ENCODE measurements around the gene TNRC18.
A peak's percentile ranks its signal among the peaks of the same experiment; 100 is the strongest.

Gene TNRC18

DNA sequence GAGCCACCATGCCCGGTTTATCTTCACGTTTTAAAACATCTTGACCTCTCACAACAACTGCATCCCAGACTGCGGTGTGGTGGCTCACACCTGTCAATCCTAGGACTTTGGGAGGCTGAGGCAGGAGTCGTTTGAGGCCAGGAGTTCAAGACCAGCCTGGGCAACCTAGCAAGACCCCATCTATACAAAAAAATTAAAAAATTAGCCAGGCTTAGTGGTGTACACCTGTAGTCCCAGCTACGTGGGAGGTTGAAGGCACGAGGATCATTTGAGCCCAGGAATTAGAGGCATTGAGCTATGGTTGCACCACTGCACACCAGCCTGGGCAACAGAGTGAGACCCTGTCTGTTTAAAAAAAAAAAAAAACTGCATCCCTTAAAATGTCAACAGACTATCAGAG lies 20.2 kb downstream of the TNRC18 start:
- DNase-seq, result no peak

DNA sequence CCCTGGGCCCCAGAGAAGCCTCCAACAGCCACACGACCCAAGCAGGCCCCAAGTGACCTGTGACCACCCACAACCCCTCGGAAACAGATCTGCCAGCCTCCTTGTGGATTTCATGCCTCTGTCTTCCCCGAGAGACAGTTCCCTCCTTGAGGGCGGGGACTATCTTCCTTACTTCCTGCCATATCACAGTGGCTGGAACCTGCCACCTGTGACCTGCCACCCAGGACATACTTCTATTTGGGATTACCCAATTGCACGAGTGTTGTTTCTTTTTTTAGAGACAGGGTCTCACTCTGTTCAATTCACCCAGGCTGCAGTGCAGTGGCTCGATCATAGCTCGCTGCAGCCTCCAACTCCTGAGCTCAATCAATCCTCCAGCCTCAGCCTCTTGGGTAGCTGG lies 25.9 kb downstream of the TNRC18 start:
- DNase-seq, result no peak

DNA sequence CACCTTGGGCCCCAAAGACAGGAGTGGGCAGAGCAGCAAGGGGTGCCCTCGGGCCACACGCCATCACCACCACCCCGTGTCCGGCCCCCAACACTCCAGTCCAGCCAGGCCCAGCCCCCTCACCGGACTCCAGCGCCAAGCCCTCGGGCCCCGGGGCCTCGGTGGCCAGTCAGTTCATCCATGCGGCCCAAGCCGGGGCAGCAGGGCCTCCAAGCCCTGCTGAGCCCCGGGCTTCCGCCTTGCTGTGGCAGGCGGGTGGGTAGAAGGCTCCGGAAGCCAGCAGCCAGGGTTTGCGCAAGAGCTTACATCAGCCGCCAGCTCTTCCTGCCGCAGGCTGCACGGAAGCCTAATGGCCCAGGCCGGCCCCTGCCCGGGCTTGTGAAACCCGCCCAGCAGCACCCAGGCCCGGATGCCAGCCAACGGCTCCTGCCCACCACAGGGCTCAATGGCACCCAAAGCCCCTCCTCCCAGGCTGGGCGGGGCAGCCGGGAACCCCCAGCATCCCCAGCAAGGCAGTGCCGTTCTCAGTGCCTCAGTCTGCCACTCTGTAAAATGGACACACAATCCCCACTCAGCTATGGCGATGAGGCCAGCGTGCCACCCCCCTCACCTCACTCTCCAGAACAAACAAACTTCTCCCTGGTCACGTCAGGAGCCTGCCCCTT lies 26.5 kb downstream of the TNRC18 start:
- DNase-seq, result peak; percentile 92

DNA sequence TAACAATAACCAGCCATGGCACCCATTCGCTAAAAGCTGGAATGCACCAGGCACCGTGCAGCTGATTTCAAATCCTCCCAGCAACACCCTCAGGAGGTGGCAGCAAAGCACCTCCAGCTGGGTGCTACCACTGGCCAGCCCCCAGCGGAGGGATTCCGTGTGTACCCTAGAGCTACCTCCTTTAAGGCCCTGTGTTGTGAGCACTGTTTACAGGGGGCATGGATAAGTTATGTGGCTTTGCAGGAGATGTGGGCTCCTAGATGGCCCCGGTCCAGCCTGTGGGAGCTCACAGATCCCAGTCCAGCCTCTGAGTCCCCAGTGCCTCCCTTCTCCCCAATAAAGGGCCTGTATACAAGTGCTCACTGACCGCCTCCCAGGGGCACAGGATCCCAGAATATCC lies 27.1 kb downstream of the TNRC18 start:
- peak; percentile 82 for DNase-seq

DNA sequence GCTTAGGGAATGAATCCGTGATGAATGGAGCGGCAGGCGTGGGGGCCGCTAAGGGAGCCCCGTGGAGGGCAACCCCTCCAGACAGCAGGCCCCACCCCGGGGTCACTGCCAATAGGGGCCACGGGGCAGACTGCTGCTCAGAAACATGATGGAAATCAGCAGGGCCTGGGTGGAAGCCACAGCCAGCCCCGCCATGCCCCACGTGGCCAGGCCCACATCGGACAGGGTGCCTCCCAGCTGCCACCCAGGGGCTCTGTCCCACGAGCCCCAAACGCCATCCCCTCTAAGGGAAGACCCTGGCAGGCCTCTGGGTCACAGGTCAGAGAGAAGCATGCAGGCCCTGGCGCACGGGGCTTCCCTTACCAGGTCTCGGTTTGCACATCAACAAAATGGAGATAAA lies 28.4 kb downstream of the TNRC18 start:
- no peak for DNase-seq

DNA sequence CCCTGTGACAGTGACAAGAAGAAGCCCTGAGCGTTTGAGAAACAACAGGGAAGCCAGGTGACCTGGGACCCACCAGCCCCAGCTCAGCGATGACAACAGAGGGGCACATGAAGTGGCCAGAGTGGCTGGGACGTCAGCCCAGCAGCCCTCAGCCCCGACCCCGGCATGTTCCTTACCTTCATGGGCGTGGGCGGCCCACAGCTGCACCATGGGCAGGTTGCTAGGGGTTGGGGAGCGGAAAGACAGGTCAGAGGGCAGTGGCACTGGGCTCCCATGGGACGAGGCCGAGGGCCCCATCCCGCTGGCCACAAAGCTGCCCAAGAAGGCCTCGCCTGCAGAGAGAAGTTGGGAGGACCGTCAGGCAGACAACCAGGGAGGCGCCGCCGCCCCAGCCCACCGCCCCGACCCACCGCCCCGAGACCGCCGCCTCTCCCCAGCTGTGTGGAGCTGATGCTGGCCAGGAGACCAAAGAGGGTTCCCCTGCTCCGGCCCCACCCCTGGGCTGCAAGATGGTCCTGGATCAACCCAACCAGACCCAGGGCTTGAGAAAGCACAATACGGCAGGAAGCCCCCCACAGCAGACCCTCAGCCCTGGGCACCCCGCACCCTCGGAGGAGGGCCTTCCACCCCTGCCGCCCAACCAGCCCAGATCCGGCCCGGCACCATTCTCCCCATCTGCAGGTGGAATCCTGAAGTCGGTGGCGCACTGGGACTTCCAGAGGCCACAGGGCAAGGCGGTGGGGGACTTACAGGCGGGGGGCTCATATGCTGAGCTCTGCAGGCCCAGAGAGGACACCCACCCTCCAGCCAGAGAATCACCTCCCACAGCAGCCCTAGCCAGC lies 29.1 kb downstream of the TNRC18 start:
- no peak for DNase-seq

DNA sequence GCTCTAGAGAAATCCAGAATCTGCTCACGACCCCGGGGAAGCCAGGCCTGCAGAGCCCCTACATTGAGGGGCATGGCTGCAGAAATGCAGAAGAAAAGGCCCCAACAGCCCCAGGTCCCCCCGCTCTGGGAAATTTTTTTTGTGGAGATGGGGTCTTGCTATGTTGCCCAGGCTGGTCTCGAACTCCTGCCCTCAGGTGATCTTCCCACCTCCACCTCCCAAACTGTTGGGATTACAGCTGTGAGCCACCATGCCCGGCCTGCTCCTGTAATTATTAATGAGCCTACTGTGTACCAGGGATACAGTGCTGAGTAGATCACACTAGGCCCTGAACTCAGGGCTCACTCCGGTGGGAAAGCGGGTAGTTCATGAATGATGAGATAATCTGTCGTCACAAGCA lies 29.9 kb downstream of the TNRC18 start:
- no peak for DNase-seq

DNA sequence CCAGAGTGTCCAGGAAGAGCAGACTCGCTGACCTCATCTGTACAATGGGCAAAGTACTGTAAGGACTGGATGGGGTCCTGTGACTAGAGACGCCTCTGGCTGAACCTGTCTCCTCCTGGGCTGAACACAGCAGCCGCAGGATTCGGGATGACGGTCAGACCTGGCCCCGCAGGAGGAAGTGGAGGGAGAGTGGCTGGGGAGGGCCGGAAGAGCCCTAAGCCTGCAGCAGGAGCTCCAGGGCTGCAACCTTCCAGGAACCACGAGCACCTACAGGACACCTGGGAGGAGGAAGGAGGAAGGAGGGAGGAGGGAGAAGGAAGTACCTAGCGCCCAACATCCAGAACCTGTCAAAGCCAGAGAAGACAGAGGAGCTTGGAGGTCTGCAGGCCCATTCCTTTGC lies 30.3 kb downstream of the TNRC18 start:
- DNase-seq, result no peak

DNA sequence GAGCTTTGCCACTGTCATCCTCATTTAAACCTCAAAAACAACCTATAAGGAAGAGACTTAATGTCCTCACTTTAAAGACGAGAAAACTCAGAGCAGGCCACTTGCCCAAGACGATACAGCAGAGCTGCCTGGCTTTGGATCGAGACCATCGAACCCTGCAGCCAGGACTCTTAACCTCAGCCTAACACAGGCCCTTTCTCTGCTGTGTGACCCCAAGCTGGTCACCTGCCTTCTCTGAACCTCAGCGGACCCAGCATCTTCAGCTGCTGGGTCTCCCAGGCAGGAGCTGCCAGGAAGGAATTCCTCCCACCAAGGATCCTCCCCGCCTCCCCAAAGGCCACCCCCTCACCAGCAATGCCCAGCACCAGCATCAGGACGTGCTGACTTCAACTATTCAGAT lies 32.7 kb downstream of the TNRC18 start:
- DNase-seq, result no peak

DNA sequence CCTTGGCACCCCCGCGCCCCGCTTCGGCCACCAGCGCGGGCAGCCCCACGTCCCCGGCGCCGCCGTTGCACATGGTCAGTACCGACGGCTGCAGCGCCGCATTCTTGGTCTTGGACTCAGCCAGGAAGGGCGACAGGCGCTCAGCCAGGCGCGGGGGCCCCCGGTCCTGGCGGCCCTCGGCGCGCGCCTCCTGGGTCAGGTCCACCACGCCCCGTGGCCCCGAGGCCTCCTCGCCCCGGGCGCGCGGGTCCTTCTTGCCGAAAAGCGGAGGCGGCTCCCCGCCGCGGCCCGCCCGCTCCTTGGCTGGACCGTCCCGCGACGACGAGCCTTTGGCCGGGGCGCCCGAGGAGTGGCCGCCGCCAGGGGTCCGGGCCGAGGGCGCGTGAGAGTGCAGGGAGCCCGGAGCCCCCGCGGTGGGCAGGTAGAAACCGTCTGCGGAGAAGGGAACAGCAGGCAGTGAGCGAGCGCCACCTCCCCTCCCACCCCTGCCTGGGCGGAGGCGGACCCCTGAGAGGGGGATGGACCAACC lies 34.7 kb downstream of the TNRC18 start:
- no peak for DNase-seq

DNA sequence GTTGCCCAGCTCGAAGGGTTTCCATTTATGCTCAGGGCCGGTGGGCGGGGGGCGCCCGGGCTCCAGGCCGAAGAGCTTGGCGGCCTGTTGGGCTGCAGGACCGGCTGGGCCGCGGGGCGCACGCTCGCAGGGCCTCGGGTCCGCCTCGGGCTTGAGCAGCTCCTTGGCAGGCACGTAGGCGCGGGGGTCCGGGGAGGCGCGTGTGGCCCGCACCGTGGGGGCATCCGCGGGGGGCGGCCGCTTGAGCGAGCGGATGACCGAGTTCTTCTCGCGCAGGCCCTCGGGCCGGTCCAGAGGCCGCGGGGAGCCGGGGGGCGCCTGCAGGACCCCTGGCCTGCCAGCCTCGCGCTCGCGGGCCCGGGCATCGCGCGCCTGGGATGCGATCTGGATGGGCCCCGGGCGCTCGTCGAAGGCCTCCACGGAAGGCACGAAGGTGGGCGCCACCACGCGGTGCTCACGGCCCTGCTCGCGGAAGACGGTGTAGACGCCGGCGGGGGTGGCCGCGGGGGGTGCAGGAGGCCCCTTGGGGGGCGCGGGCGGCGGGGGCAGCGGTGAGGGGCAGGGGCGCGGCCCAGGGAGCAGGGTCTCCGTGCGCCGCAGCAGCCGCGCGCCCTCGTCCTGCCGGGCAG lies 35.2 kb downstream of the TNRC18 start:
- DNase-seq, result no peak

DNA sequence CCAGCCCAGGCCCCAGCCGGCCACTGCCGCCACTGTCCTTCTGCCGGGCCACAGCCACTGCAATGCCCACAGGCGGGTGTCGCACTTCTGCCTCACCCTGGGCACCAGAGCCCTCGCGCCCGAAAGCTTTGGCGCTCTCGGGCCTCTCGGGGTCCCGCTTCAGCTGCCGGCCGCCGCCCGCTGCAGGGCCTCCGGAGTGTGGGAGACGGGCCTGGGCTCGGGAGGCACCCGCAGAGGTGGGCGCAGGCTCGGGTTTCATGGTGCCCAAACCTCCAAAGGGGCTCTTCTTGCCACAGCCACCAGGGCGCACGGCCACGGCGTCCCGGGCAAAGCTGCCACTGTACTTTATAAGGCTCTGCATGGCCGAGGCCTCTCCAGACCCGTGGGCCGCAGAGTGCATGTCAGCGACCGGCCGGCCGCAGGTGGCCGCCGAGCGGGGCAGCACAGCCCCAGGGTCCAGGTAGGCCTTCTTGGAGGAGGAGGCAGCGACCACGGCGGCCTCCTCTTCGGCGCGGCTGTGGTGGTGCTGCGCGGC lies 35.9 kb downstream of the TNRC18 start:
- DNase-seq, result no peak

DNA sequence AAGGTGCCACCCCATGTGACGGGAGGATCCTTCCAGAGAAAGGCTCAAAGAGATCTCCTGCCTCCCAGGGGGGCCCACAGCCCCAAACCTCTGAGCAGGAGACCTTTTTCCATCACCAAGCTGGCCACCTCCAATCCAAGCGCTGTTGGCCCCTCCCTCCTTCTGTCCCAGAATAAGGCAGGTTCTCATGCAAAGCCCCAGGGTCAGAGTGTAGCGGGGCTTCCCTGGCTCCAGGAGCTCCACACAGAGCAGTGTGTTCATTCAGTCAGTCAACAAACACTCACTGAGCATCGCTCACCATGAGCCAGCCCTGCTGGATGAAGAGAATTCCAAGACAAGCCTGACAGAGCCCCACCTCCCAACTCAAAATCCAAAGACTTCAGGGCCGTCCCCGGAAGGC lies 39.0 kb downstream of the TNRC18 start:
- no peak for DNase-seq

DNA sequence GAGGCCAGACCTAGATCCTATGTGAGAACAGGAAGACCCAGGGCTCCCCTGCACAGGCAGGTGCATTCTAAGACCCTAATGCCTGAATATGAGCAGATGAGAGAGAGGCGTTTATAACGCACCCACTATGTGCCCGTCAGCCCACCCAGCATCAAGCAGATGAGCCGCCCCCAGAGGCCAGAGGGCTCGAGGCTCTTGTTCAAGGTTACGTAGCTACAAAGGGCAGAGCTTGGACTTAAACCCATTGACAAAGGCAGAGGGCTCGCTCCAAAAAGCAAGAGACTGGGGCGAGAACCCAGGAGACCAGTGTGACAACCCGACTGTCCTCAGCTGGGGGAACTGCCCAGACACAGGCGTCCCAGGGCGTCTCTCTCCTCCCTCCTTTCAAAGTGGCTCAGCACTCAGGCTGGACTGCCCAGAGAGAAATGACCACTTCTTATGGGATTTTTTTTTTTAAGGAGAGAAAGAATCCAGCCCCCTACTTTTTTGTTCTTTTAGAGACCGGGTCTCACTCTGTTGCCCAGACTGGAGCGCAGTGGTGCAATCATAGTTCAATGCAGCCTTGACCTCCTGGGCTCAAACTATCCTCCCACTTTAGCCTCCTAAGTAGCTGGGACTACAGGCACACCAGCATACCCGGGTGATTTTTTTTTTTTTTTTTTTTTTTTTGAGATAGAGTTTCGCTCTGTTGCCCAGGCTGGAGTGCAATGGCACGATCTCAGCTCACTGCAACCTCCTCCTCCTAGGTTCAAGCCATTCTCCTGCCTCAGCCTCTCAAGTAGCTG lies 40.1 kb downstream of the TNRC18 start:
- no peak for DNase-seq

DNA sequence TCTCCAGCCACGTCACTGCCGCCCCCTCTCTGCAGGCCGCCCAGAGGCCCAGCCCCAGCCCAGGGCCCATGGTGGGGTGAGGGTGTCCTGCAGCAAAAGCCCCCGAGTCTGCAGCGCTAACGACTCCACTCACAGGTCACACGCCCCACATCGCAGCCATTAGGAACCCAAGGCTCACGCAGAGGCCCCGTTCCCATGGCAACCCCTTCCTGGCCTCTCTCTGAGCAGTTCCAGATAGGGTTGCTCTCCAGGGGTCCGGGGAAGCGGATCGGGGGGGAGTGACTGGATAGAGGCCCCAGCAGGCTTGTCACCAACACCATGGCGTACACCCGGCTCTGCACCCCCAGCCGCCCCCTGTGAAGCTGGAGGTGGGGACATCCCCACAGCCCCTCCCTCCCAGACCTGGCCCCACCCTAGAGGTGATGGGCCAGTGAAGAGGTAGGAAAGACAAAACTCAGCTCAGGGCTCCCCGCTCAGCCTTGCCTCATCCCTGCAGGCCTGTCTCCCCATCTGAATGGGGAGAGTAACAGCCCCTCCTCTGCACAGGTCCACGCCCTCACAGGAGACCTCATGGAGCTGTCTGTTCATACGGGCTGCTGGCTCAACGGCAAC lies 41.2 kb downstream of the TNRC18 start:
- no peak for DNase-seq

DNA sequence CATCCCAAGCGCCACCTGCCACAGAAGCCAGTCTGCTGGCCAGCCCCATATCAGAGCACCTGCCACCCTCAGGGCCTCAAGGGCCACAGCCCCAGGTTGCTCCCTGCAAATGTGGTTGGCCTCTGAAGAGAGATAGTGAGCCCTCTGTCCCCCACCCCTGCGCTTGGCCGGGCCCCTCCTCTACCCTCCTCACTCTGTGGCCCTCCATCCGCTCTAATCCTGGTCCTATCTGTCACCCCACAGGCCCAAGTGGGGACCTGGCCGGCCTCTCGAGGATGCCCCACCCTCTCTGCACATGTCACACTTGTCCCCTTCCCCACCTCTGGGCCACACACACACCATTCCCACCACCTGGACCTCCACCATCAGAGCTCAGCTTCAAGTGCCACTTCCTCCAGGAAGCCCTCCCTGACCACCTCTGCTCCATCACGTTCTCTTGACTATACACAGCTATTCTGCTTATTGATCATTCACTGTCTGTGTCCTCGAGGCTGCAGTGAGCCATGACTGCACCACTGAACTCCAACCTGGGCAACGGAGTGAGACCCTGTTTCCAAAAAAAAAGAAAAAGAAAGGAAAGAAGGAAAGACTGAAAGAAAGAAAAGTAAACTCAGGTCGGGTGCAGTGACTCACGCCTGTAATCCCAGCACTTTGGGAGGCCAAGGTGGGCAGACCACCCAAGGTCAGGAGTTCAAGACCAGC lies 42.4 kb downstream of the TNRC18 start:
- no peak for DNase-seq

DNA sequence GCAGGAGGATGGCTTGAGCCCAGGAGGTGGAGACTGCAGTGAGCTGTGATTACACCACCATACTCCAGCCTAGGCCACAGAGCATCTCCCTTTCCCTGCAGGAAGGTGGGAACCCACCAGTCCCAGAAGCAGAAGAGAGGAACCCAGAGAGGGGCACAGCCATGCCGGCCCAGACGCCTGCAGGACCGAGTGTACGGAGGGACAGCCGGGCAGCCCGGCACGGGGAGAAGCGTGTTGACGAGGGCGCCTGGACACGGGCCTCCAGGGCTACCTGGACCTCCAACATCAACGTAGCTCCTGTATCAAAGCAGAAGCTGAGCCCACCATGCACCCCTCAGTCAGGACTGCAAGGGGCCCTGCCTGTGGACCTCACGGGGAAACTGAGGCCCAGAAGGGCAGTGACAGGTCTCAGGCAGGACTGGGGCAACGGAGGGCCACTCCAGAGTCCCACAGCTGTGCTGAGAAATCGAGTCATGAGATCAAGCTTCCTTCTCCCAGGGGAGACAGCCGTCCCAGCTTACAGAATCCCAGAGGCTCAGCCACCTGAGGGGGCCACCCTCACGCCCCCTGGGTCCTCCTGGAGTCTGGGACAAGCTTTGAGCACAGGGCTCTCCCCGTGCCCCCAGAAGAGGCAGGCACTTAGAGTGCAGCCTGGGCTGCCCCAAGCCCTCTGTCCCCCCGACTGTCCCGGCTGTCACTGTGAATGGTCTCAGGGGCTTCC lies 43.1 kb downstream of the TNRC18 start:
- no peak for DNase-seq

DNA sequence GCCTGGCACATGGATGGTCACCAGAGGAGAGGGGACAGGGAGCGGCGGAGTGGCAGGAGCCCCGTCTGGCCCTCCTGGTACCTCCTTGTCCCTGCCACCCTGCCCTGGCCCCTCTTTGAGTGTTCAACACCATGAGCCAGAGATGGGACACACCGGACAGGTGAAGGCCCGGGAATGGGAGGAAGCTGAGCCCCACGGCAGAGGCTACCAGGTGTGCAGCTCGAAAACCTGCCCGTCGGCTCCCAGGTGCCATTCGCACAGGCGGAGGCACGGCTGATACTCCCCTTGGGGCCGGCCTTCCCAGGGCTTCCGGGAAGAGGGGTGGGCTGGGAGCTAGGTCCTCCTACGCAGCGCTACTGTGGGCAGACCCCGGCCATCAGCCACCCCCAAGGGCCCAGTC lies 44.1 kb downstream of the TNRC18 start:
- DNase-seq, result no peak

DNA sequence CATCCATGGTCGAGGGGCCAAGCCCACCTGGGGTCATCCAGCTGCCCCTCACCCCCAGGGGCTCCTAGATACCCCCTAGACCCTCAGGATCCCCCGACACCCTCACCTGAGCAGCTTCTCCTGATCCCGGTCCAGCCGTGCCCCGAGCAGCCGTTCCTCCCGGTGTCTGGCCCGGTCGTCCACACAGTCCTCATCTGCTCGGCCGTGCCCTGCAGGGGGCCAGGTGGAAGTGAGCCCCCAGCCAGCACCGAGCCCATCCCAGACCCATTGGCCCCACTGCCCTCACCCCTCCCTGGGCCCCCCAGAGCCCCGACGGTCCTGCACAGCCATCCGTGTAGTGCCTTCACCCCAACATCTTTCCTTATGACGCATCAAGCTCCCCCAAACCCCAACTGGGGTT lies 45.8 kb downstream of the TNRC18 start:
- DNase-seq, result no peak

DNA sequence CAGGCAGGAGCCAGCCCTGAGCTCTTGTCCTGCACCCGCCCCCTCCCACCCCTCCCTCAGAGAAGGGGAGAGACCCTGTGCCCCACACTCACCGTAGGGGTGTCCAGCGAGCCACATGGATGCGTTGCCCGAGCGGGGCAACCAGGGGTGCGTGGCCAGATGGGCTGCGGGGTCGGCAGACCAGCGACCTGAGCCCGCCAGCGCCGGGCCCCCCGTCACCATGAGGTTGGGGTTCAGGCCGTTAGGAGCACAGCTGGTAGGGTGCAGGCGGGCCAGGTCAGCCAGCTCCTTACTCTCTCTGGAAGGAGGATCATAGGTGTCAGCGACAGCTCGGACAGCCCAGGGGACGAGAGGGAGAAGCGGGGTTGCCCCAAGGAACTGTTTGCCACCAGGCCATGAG lies 46.4 kb downstream of the TNRC18 start:
- no peak for DNase-seq

DNA sequence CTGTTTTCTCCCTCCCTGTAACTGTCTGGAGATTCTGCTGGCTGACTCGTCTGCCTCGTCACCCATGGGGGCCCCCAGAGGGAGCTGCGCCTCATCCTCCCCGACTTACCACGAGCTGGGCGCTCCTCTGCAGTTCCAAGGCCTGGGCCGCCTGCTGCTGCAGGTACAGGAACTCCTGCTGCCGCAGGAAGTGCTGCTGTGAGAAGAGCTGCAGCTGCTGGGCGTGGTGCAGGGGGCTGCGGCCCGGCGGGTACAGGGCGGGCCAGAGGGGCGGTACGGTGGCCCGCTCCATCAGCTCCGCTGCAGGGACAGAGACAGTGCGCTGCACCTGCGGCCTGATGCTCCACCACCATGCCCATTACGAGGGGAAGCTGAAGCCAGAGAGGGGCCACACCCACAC lies 47.7 kb downstream of the TNRC18 start:
- no peak for DNase-seq

Measured in activated CD8-positive, alpha-beta memory T cell treated with anti-CD3 and anti-CD28 coated beads for 24 hours (primary cell).